BE2C (cell line): ENCODE measurements around the gene GPC1.

Experiments used
- DNase-seq: peaks from one replicate; pipeline ENCODE4 v3.0.0-alpha.2; 2020
- H3K27me3 ChIP-seq: fragments of 250-450 bp; sonication (Bioruptor Pico); 2 replicates; pipeline ENCODE4 v1.5.1; 2020; ENCODE audit warnings: mild to moderate bottlenecking
- H3K36me3 ChIP-seq: fragments of 250-450 bp; sonication (Bioruptor Pico); 2 replicates; pipeline ENCODE4 v1.5.1; 2020; ENCODE audit warnings: mild to moderate bottlenecking
- H3K4me1 ChIP-seq: fragments of 250-450 bp; sonication (Bioruptor Pico); 2 replicates; pipeline ENCODE4 v1.5.1; 2020
- H3K4me3 ChIP-seq: 2 replicates; pipeline ENCODE4 v1.5.1; 2011; ENCODE audit warnings: low read depth, low read length
- H3K9me3 ChIP-seq: fragments of 250-450 bp; sonication (Bioruptor Pico); 2 replicates; pipeline ENCODE4 v1.5.1; 2020
- CTCF ChIP-seq: IDR thresholded peaks from 2 replicates; pipeline ENCODE4 v1.5.1; 2012; ENCODE audit warnings: mild to moderate bottlenecking, low read depth, low read length

The GPC1 gene

GRCh38 chr2:240455647-240456446 lies 20.4 kb downstream of the GPC1 start:
- peaks cover 36% of the 10 kb centered on the region for H3K4me1 ChIP-seq
- no peaks in the 10 kb centered on the region for H3K36me3 ChIP-seq
- H3K4me3 ChIP-seq: no peak overlapping the region
- DNase-seq: no peak
- H3K9me3 ChIP-seq: no peaks in the 10 kb centered on the region
- peaks cover 3% of the 10 kb centered on the region; the same call in 1 of the 2 replicates for H3K27me3 ChIP-seq
- TF ChIP-seq CTCF: no peak

GRCh38 chr2:240456447-240457222 lies 21.2 kb downstream of the GPC1 start:
- no peak for DNase-seq
- peaks cover 3% of the 10 kb centered on the region; the same call in 1 of the 2 replicates for H3K27me3 ChIP-seq
- H3K36me3 ChIP-seq: no peaks in the 10 kb centered on the region
- peaks cover 28% of the 10 kb centered on the region for H3K4me1 ChIP-seq
- no peak overlapping the region for H3K4me3 ChIP-seq
- no peaks in the 10 kb centered on the region for H3K9me3 ChIP-seq
- TF ChIP-seq CTCF: no peak

- TF ChIP-seq CTCF: no peak
- H3K9me3 ChIP-seq: no peaks in the 10 kb centered on the region
- H3K36me3 ChIP-seq: no peaks in the 10 kb centered on the region
- peaks cover 3% of the 10 kb centered on the region; the same call in 1 of the 2 replicates for H3K27me3 ChIP-seq
- H3K4me1 ChIP-seq: peaks cover 21% of the 10 kb centered on the region
- no peak overlapping the region for H3K4me3 ChIP-seq
- DNase-seq: no peak
Measured at GRCh38 chr2:240457223-240458043, 22.0 kb downstream of the GPC1 start.

- no peaks in the 10 kb centered on the region for H3K9me3 ChIP-seq
- TF ChIP-seq CTCF: no peak
- DNase-seq: peak; percentile 6
- H3K4me3 ChIP-seq: no peak overlapping the region
- no peaks in the 10 kb centered on the region for H3K36me3 ChIP-seq
- no peaks in the 10 kb centered on the region for H3K27me3 ChIP-seq
- H3K4me1 ChIP-seq: peaks cover 21% of the 10 kb centered on the region
Measured at GRCh38 chr2:240458044-240458899, 22.8 kb downstream of the GPC1 start.

GRCh38 chr2:240458900-240459391 lies 23.5 kb downstream of the GPC1 start:
- TF ChIP-seq CTCF: no peak
- no peaks in the 10 kb centered on the region for H3K9me3 ChIP-seq
- H3K4me3 ChIP-seq: no peak overlapping the region
- peak; percentile 21 for DNase-seq
- no peaks in the 10 kb centered on the region for H3K36me3 ChIP-seq
- H3K27me3 ChIP-seq: no peaks in the 10 kb centered on the region
- H3K4me1 ChIP-seq: peaks cover 21% of the 10 kb centered on the region
